Measurements from ENCODE around the gene CD82. TPM values are rescaled to one million over a fixed set of nuclear protein-coding genes. Genes with fewer than 3 reads are reported as not detected.

CD82 gene
- total RNA-seq, 1 experiment from 2014 or later, result 81.8 TPM

- DNase-seq, result no peak
- peaks cover 41% of the 10 kb centered on the region for H3K36me3 ChIP-seq
- no peak overlapping the region for H3K27ac ChIP-seq
- no peak overlapping the region for H3K4me3 ChIP-seq
- peaks cover 55% of the 10 kb centered on the region for H3K4me1 ChIP-seq
- H3K9me3 ChIP-seq (replicated peaks), result no peaks in the 10 kb centered on the region
- no peaks in the 10 kb centered on the region for H3K27me3 ChIP-seq
These were observed 26.1 kb downstream of the CD82 start for GRCh38 chr11:44591557-44591956.

- peak overlapping the region; percentile 67 for H3K27ac ChIP-seq
- peak; percentile 31 to 58 for DNase-seq
- no peak overlapping the region for H3K4me3 ChIP-seq
- H3K9me3 ChIP-seq (replicated peaks), result no peaks in the 10 kb centered on the region
- peaks cover 38% of the 10 kb centered on the region for H3K36me3 ChIP-seq
- H3K27me3 ChIP-seq, result no peaks in the 10 kb centered on the region
- H3K4me1 ChIP-seq, result peaks cover 63% of the 10 kb centered on the region
These were observed 26.9 kb downstream of the CD82 start for GRCh38 chr11:44592125-44592940.

- peak overlapping the region; percentile 67 for H3K27ac ChIP-seq
- no peak overlapping the region for H3K4me3 ChIP-seq
- H3K4me1 ChIP-seq, result peaks cover 72% of the 10 kb centered on the region
- H3K9me3 ChIP-seq (replicated peaks), result no peaks in the 10 kb centered on the region
- peak; percentile 95 to 96 for DNase-seq
- peaks cover 30% of the 10 kb centered on the region for H3K36me3 ChIP-seq
- no peaks in the 10 kb centered on the region for H3K27me3 ChIP-seq
These were observed 27.8 kb downstream of the CD82 start for GRCh38 chr11:44593251-44593650.

GRCh38 chr11:44595006-44595405 lies 29.5 kb downstream of the CD82 start:
- Histone ChIP-seq H3K4me1 (peaks cover 82% of the 10 kb centered on the region), H3K4me3 (no peak overlapping the region), H3K36me3 (peaks cover 15% of the 10 kb centered on the region; the same call in 1 of the 2 replicates), H3K27ac (peak overlapping the region; percentile 55), H3K27me3 (no peaks in the 10 kb centered on the region), H3K9me3 (replicated peaks) (no peaks in the 10 kb centered on the region)
- no peak for DNase-seq

DNA sequence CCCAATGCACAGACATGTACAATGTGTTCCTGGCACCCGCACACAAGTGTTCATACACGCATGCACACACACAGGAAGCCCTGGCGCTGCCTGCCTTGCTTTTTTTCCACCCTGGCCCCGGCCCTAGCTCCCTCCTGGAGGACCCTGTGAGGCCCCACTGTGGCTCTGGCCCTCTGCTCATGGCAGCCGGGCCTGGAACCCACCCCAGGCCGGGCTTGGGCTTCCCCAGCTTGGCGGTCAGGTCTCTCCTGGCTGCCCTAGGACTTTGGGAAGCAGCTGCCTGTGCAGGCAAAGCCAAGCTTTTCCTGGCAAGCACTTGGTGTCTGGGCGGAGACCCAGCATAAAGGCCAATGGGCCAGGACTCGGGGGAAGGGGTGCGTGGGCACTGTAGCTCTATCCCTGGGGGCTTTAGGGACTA lies 30.5 kb downstream of the CD82 start:
- no peaks in the 10 kb centered on the region for H3K9me3 ChIP-seq (replicated peaks)
- H3K4me1 ChIP-seq, result peaks cover 91% of the 10 kb centered on the region
- DNase-seq, result peak; percentile 62 to 72
- no peaks in the 10 kb centered on the region for H3K27me3 ChIP-seq
- H3K27ac ChIP-seq, result peak overlapping the region; percentile 55
- H3K4me3 ChIP-seq, result no peak overlapping the region
- H3K36me3 ChIP-seq, result peaks cover 18% of the 10 kb centered on the region; the same call in 1 of the 2 replicates

DNA sequence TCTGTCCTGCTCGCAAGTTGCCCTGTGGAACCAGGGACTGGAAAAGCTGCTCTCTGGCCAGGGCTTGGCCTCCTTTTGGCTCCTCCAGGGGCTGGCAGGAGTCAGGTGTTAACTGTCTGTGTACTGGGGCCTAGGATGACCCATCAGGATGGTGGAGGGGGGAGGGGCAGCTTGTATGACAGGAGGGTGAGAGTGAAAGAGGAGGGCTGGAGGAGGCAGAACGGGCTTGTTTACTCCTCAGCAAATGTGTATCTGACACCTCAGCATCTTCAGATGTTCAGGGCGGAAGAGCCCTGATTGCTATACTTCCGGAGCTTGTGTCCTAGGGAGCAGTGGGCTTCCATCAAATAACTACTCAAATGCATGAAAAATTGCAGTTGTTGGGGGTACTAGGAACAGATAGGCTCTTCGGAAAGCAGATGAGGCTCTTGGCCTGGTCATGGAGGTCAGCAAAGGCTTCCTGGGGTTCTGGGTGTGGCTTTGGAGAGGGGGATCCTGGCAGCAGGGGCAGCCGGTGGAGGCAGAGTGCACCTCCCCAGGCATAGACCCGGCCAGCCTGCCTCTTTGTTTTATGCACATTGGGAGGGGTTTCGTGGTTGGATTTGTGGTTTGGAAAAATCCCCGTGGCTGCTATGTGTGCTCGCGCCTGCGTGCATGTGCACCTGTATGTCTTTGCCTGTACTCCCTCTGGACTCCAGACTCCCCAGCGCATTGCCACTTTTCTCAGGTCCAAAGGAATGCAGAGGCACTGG lies 31.2 kb downstream of the CD82 start:
- H3K9me3 ChIP-seq (replicated peaks), result no peaks in the 10 kb centered on the region
- no peak overlapping the region for H3K4me3 ChIP-seq
- DNase-seq, result peak; percentile 82 to 91
- H3K27me3 ChIP-seq, result no peaks in the 10 kb centered on the region
- H3K27ac ChIP-seq, result peak overlapping the region; percentile 55
- H3K36me3 ChIP-seq, result peaks cover 15% of the 10 kb centered on the region; the same call in 1 of the 2 replicates
- peaks cover 96% of the 10 kb centered on the region for H3K4me1 ChIP-seq

- DNase-seq, result peak; percentile 26 to 53
- Histone ChIP-seq H3K27me3 (no peaks in the 10 kb centered on the region), H3K36me3 (peaks cover 20% of the 10 kb centered on the region; the same call in 1 of the 2 replicates), H3K27ac (peak overlapping the region; percentile 55), H3K9me3 (replicated peaks) (no peaks in the 10 kb centered on the region), H3K4me3 (no peak overlapping the region), H3K4me1 (peaks cover 97% of the 10 kb centered on the region)
These were observed 32.0 kb downstream of the CD82 start for GRCh38 chr11:44597358-44598012.

GRCh38 chr11:44598831-44599230 lies 33.4 kb downstream of the CD82 start:
- Histone ChIP-seq H3K27ac (peak overlapping the region; percentile 22), H3K4me1 (peaks cover 86% of the 10 kb centered on the region), H3K4me3 (no peak overlapping the region), H3K27me3 (no peaks in the 10 kb centered on the region), H3K36me3 (peaks cover 20% of the 10 kb centered on the region; the same call in 1 of the 2 replicates), H3K9me3 (replicated peaks) (no peaks in the 10 kb centered on the region)
- DNase-seq, result no peak

DNA sequence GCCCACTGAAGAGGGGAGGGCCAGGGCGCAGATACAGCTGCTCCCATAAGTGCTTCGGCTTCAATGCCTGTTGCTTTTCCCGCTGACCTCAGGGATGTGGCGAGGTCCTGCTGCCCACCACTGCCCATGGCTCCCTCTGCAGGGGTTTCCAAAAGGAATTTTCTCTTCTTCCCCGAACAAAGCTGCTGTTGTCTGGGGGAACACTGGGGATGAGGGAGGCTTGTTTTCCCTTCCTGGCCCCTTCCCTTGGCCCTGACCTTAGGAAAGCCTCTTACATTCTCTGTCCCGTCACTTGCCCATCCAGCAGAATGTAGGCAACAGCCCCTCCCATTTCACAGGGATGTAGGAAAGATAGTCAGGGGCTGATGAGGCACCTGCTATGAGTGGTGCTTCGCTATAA lies 34.8 kb downstream of the CD82 start:
- Histone ChIP-seq H3K4me3 (no peak overlapping the region), H3K36me3 (peaks cover 24% of the 10 kb centered on the region), H3K9me3 (replicated peaks) (no peaks in the 10 kb centered on the region), H3K27ac (peak overlapping the region; percentile 87), H3K27me3 (no peaks in the 10 kb centered on the region), H3K4me1 (peaks cover 72% of the 10 kb centered on the region)
- peak in 1 of 2 experiments; percentile 59 for DNase-seq

GRCh38 chr11:44600839-44601383 lies 35.4 kb downstream of the CD82 start:
- Histone ChIP-seq H3K27ac (peak overlapping the region; percentile 87), H3K27me3 (no peaks in the 10 kb centered on the region), H3K4me3 (no peak overlapping the region), H3K9me3 (replicated peaks) (no peaks in the 10 kb centered on the region), H3K4me1 (peaks cover 65% of the 10 kb centered on the region), H3K36me3 (peaks cover 31% of the 10 kb centered on the region)
- peak; percentile 99 to 100 for DNase-seq

DNA sequence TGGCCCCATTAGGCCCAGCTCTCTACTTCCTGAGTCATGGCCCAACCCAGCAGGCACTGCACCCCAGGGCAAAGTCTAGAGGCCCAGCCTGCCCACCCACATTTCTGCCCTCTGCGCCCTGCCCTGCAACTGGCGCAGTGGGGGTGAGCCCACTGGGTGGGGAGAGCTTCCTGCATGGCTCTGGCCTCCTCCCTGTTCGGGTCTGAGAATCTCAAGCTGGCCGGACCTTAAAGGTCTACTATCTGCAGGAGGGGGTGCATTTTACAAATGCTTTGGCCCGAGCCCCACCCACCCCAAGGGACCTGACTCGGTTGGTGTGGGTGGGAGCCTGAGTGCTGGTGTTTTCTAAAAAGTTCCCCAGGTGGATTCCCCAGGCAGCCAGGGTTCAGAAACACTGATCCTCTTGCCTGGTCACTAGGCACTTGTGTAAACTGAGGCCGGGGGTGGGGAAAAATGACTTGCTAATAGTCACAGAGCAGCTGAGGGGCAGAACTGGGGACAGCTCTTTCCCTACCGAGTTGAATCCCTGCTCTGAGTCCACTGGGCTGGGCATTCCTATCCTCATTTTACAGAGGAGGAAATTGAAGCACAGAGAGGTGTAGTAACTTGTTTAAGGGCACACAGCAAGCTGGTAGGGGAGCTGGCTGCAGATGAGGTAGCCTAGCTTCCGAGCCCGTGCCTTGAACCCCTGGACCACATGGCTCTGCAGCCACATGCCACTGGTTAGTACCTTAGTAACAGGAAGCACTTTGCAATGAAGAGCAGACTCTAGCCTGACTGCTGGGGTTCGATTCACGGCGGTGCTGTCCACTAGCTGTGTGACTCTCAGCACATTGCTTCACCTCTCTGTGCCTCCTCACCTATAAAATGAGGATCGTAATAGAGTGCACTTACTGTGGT lies 36.3 kb downstream of the CD82 start:
- no peaks in the 10 kb centered on the region for H3K9me3 ChIP-seq (replicated peaks)
- H3K27ac ChIP-seq, result peak overlapping the region; percentile 87
- no peak overlapping the region for H3K4me3 ChIP-seq
- DNase-seq, result peak in 1 of 2 experiments; percentile 90
- peaks cover 57% of the 10 kb centered on the region for H3K4me1 ChIP-seq
- no peaks in the 10 kb centered on the region for H3K27me3 ChIP-seq
- H3K36me3 ChIP-seq, result peaks cover 37% of the 10 kb centered on the region

GRCh38 chr11:44602891-44603310 lies 37.4 kb downstream of the CD82 start:
- peaks cover 49% of the 10 kb centered on the region for H3K36me3 ChIP-seq
- H3K9me3 ChIP-seq (replicated peaks), result no peaks in the 10 kb centered on the region
- H3K27ac ChIP-seq, result no peak overlapping the region
- H3K4me1 ChIP-seq, result peaks cover 48% of the 10 kb centered on the region
- no peak overlapping the region for H3K4me3 ChIP-seq
- no peak for DNase-seq
- no peaks in the 10 kb centered on the region for H3K27me3 ChIP-seq

DNA sequence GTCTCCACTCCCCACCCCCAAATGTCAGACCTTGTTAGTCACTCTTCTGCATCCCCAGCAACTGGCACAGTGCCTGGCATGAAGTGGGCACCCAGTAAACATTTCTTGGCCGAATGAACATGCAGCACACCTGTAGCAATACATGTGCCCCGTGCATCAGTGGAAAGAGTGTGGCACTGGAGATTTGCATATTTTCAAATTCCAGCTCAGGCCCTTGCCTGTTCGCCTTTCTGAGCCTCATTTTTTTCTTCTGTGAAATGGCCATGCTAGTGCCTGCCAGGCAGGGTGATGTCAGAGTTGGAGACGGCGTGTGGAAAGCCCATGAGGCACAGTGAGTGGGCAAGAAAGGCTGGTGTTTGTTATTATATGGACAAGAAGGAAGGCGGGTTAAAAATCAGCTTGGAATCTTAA lies 38.7 kb downstream of the CD82 start:
- no peak for DNase-seq
- no peak overlapping the region for H3K4me3 ChIP-seq
- H3K9me3 ChIP-seq (replicated peaks), result no peaks in the 10 kb centered on the region
- no peaks in the 10 kb centered on the region for H3K27me3 ChIP-seq
- no peak overlapping the region for H3K27ac ChIP-seq
- H3K4me1 ChIP-seq, result peaks cover 44% of the 10 kb centered on the region
- peaks cover 53% of the 10 kb centered on the region for H3K36me3 ChIP-seq

Data from SJCRH30 (cell line).